Stimulated activated CD4-positive, alpha-beta T cell treated with anti-CD3 and anti-CD28 coated beads, Interleukin-2, amount 100 ng/mL, for 24 hours (primary cell): ENCODE results near the gene FUOM.

Experiments
- DNase-seq, 2 donors: peaks; one replicate each; pipeline ENCODE4 v3.0.0-alpha.2; 2020

FUOM gene

GRCh38 chr10:133309100-133309719 is 48.6 kb downstream of the FUOM start:
- DNase-seq: peak; percentile 94 to 95

- DNase-seq: peak; percentile 87 to 90
Measured at GRCh38 chr10:133308421-133309099, 49.3 kb downstream of the FUOM start, which contains the start of the genes TUBGCP2 and ZNF511. Gene TUBGCP2, minus strand, starts transcription at chr10:133308872. Its CDS starts 5,931 bp downstream, at chr10:133302941. Gene ZNF511, plus strand, starts transcription at chr10:133308914. Its CDS starts 30 bp downstream, at chr10:133308944.

GRCh38 chr10:133307776-133308420 is 49.9 kb downstream of the FUOM start:
- peak; percentile 87 to 89 for DNase-seq

GRCh38 chr10:133306941-133307379 is 50.9 kb downstream of the FUOM start:
- no peak for DNase-seq

GRCh38 chr10:133306097-133306476 is 51.7 kb downstream of the FUOM start:
- no peak for DNase-seq
